Measurements from ENCODE around the gene WNT6. TPM values are rescaled to one million over a fixed set of nuclear protein-coding genes. Genes with fewer than 3 reads are reported as not detected.
"Not testable (repeated sequence)": the region's sequence is repeated elsewhere in the genome, so short reads cannot be mapped to it uniquely, and the experiment has no call there.

Gene WNT6
- total and polyA plus RNA-seq, 5 donors from 2014 or later, result not detected

DNA sequence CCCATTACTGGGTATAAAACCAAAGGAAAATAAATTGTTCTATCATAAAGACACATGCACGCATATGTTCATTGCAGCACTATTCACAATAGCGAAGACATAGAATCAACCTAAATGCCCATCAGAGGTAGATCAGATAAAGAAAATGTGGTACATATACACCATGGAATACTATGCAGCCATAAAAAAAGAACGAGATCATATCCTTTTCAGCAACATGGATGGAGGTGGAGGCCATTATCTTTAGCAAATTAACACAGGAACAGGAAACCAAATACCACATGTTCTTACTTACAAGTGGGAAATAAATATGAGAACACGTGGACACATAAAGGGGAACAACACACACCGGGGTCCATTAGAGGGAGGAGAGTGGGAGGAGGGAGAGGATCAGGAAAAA lies 15.3 kb upstream of the WNT6 start:
- not testable (repeated sequence) for H3K27me3 ChIP-seq (ENCODE audit: control insufficient read depth, insufficient read depth, low read length); H3K27ac ChIP-seq (ENCODE audit: insufficient read depth, low read length, poor library complexity, severe bottlenecking); ATAC-seq (ENCODE audit: low read depth in 2 of 2); H3K27ac Mint-ChIP-seq; DNase-seq; H3K4me3 ChIP-seq (ENCODE audit: low read depth, low read length); H3K4me1 ChIP-seq (ENCODE audit: control insufficient read depth, insufficient read depth, low read length, poor library complexity, severe bottlenecking); H3K9me3 ChIP-seq (ENCODE audit: control insufficient read depth in 2 of 2, low read length in 2 of 2); H3K36me3 ChIP-seq (ENCODE audit: control insufficient read depth, insufficient read depth, low read length); H3K4me1 Mint-ChIP-seq; H3K9me3 Mint-ChIP-seq; H3K4me3 Mint-ChIP-seq; H3K36me3 Mint-ChIP-seq
- H3K27me3 Mint-ChIP-seq, result peaks cover 50% of the 10 kb centered on the region

- ATAC-seq (ENCODE audit: low read depth in 2 of 2); H3K4me3 Mint-ChIP-seq; H3K4me1 Mint-ChIP-seq; H3K9me3 ChIP-seq (ENCODE audit: control insufficient read depth in 2 of 2, low read length in 2 of 2); DNase-seq; H3K4me3 ChIP-seq (ENCODE audit: low read depth, low read length); H3K27ac Mint-ChIP-seq; H3K4me1 ChIP-seq (ENCODE audit: control insufficient read depth, insufficient read depth, low read length, poor library complexity, severe bottlenecking); H3K36me3 Mint-ChIP-seq; H3K27me3 ChIP-seq (ENCODE audit: control insufficient read depth, insufficient read depth, low read length); H3K36me3 ChIP-seq (ENCODE audit: control insufficient read depth, insufficient read depth, low read length); H3K9me3 Mint-ChIP-seq; H3K27ac ChIP-seq (ENCODE audit: insufficient read depth, low read length, poor library complexity, severe bottlenecking): not testable (repeated sequence)
- peaks cover 40% of the 10 kb centered on the region for H3K27me3 Mint-ChIP-seq
Measured at GRCh38 chr2:218846963-218847362, 12.6 kb upstream of the WNT6 start.

- H3K27me3 Mint-ChIP-seq, result peaks cover 41% of the 10 kb centered on the region
- H3K4me3 Mint-ChIP-seq, result no peak overlapping the region
- no peak overlapping the region for H3K4me3 ChIP-seq (ENCODE audit: low read depth, low read length)
- H3K36me3 Mint-ChIP-seq, result no peaks in the 10 kb centered on the region
- DNase-seq (no peak), ATAC-seq (ENCODE audit: low read depth in 2 of 2) (no peak)
- no peaks in the 10 kb centered on the region for H3K36me3 ChIP-seq (ENCODE audit: control insufficient read depth, insufficient read depth, low read length)
- H3K9me3 Mint-ChIP-seq, result no peaks in the 10 kb centered on the region
- H3K9me3 ChIP-seq (ENCODE audit: control insufficient read depth in 2 of 2, low read length in 2 of 2), result no peaks in the 10 kb centered on the region
- H3K4me1 Mint-ChIP-seq, result peaks cover 0 to 5% (median 2%) of the 10 kb centered on the region in 4 donors
- no peak overlapping the region for H3K27ac Mint-ChIP-seq
- no peak overlapping the region for H3K27ac ChIP-seq (ENCODE audit: insufficient read depth, low read length, poor library complexity, severe bottlenecking)
- H3K4me1 ChIP-seq (ENCODE audit: control insufficient read depth, insufficient read depth, low read length, poor library complexity, severe bottlenecking), result no peaks in the 10 kb centered on the region
- H3K27me3 ChIP-seq (ENCODE audit: control insufficient read depth, insufficient read depth, low read length), result peaks cover 11% of the 10 kb centered on the region
Measured at GRCh38 chr2:218849721-218850120, 9.9 kb upstream of the WNT6 start.

DNA sequence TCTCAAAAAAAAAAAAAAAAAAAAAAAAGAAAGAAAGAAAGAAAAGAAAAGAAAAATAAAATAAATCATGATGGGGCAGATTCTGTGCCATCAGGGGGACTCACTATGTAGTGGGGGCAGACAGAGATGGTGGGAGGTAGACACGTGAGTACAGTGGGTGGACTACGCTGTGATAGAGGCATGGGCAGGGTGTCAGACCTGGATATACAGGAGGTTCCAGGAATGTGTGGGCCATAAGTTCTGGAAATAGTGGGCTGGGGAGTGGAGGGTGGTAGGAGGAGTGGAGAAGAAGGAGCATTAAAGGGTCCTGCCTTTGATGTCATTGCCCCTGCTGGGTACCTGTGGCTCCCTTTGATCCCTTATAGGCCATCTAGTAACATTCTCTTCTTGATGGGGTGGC lies 8.8 kb upstream of the WNT6 start:
- no peaks in the 10 kb centered on the region for H3K4me1 ChIP-seq (ENCODE audit: control insufficient read depth, insufficient read depth, low read length, poor library complexity, severe bottlenecking)
- Mint-ChIP-seq H3K27me3 (peaks cover 52% of the 10 kb centered on the region), H3K4me3 (no peak overlapping the region), H3K9me3 (peaks cover 0 to 2% (median 0%) of the 10 kb centered on the region in 7 donors), H3K36me3 (no peaks in the 10 kb centered on the region), H3K4me1 (peaks cover 0 to 5% (median 2%) of the 10 kb centered on the region in 4 donors), H3K27ac (peak overlapping the region in 1 of 3 donors; percentile 38)
- no peak overlapping the region for H3K4me3 ChIP-seq (ENCODE audit: low read depth, low read length)
- peaks cover 15% of the 10 kb centered on the region for H3K27me3 ChIP-seq (ENCODE audit: control insufficient read depth, insufficient read depth, low read length)
- DNase-seq (no peak), ATAC-seq (ENCODE audit: low read depth in 2 of 2) (no peak)
- H3K9me3 ChIP-seq (ENCODE audit: control insufficient read depth in 2 of 2, low read length in 2 of 2), result no peaks in the 10 kb centered on the region
- no peak overlapping the region for H3K27ac ChIP-seq (ENCODE audit: insufficient read depth, low read length, poor library complexity, severe bottlenecking)
- H3K36me3 ChIP-seq (ENCODE audit: control insufficient read depth, insufficient read depth, low read length), result no peaks in the 10 kb centered on the region

- no peak for ATAC-seq (ENCODE audit: low read depth in 2 of 2)
- H3K27me3 Mint-ChIP-seq, result peaks cover 57% of the 10 kb centered on the region
- no peak overlapping the region for H3K27ac ChIP-seq (ENCODE audit: insufficient read depth, low read length, poor library complexity, severe bottlenecking)
- H3K4me1 ChIP-seq (ENCODE audit: control insufficient read depth, insufficient read depth, low read length, poor library complexity, severe bottlenecking), result no peaks in the 10 kb centered on the region
- no peaks in the 10 kb centered on the region for H3K9me3 ChIP-seq (ENCODE audit: control insufficient read depth in 2 of 2, low read length in 2 of 2)
- H3K27me3 ChIP-seq (ENCODE audit: control insufficient read depth, insufficient read depth, low read length), result peaks cover 15% of the 10 kb centered on the region
- H3K4me3 ChIP-seq (ENCODE audit: low read depth, low read length), result no peak overlapping the region
- peaks cover 0 to 2% (median 0%) of the 10 kb centered on the region in 7 donors for H3K9me3 Mint-ChIP-seq
- peaks cover 0 to 6% (median 3%) of the 10 kb centered on the region in 4 donors for H3K4me1 Mint-ChIP-seq
- H3K27ac Mint-ChIP-seq, result no peak overlapping the region
- no peak overlapping the region for H3K4me3 Mint-ChIP-seq
- no peak for DNase-seq
- H3K36me3 ChIP-seq (ENCODE audit: control insufficient read depth, insufficient read depth, low read length), result no peaks in the 10 kb centered on the region
- no peaks in the 10 kb centered on the region for H3K36me3 Mint-ChIP-seq
Measured at GRCh38 chr2:218851286-218851685, 8.3 kb upstream of the WNT6 start.

DNA sequence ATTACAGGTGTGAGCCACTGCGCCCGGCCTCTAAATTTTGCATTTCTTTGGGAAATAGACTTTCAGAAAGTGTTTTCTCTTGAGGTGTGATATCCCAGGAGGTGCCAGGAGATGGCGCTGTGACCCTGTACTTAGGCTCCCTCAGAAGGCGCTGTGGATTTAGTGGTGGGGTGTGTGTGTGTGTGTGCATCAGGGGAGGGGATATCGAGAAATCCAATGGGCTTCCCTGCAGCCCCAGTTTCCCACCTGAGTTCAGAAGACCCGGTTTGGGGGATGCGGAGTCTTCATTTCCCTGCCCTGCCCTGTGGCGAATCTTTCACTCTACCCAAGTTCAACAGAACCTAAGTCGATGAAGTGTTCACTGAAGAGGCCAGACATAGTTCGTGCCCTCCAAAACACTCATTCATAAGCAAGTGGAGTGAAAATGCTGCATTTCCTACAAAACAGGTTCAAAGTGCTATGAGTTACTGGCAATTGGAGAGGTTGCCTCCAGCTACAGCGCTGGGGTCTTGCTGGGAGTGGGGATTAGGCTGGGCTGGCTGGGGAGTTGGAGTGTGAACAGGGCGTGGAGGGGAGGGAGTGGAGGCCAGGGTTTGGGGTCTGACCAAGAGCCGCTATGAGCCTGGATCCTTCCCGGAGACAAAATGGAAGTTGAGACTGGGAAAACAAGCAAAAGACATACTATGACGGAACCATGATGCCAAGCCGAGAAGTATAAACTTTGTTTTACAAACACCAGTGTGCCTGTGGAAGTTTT lies 6.5 kb upstream of the WNT6 start:
- ATAC-seq (ENCODE audit: low read depth in 2 of 2) (peak; percentile 61 to 72), DNase-seq (peak; percentile 54 to 64 (median 63))
- Histone ChIP-seq H3K9me3 (ENCODE audit: control insufficient read depth in 2 of 2, low read length in 2 of 2) (no peaks in the 10 kb centered on the region), H3K27me3 (ENCODE audit: control insufficient read depth, insufficient read depth, low read length) (peaks cover 20% of the 10 kb centered on the region), H3K4me1 (ENCODE audit: control insufficient read depth, insufficient read depth, low read length, poor library complexity, severe bottlenecking) (no peaks in the 10 kb centered on the region), H3K27ac (ENCODE audit: insufficient read depth, low read length, poor library complexity, severe bottlenecking) (no peak overlapping the region), H3K4me3 (ENCODE audit: low read depth, low read length) (no peak overlapping the region), H3K36me3 (ENCODE audit: control insufficient read depth, insufficient read depth, low read length) (no peaks in the 10 kb centered on the region)
- Mint-ChIP-seq H3K36me3 (no peaks in the 10 kb centered on the region), H3K4me1 (peaks cover 0 to 9% (median 1%) of the 10 kb centered on the region in 4 donors), H3K9me3 (peaks cover 0 to 3% (median 0%) of the 10 kb centered on the region in 7 donors), H3K4me3 (no peak overlapping the region), H3K27me3 (peaks cover 68% of the 10 kb centered on the region), H3K27ac (no peak overlapping the region)

GRCh38 chr2:218853766-218854165 lies 5.8 kb upstream of the WNT6 start:
- H3K4me3 Mint-ChIP-seq, result no peak overlapping the region
- Histone ChIP-seq H3K4me1 (ENCODE audit: control insufficient read depth, insufficient read depth, low read length, poor library complexity, severe bottlenecking) (no peaks in the 10 kb centered on the region), H3K9me3 (ENCODE audit: control insufficient read depth in 2 of 2, low read length in 2 of 2) (no peaks in the 10 kb centered on the region), H3K36me3 (ENCODE audit: control insufficient read depth, insufficient read depth, low read length) (no peaks in the 10 kb centered on the region), H3K27ac (ENCODE audit: insufficient read depth, low read length, poor library complexity, severe bottlenecking) (no peak overlapping the region), H3K27me3 (ENCODE audit: control insufficient read depth, insufficient read depth, low read length) (peaks cover 24% of the 10 kb centered on the region), H3K4me3 (ENCODE audit: low read depth, low read length) (no peak overlapping the region)
- H3K27me3 Mint-ChIP-seq, result peaks cover 68% of the 10 kb centered on the region
- peaks cover 0 to 3% (median 0%) of the 10 kb centered on the region in 7 donors for H3K9me3 Mint-ChIP-seq
- H3K27ac Mint-ChIP-seq, result no peak overlapping the region
- no peaks in the 10 kb centered on the region for H3K36me3 Mint-ChIP-seq
- DNase-seq (no peak), ATAC-seq (ENCODE audit: low read depth in 2 of 2) (no peak)
- H3K4me1 Mint-ChIP-seq, result peaks cover 0 to 14% (median 1%) of the 10 kb centered on the region in 4 donors

- peaks cover 0 to 20% (median 2%) of the 10 kb centered on the region in 4 donors for H3K4me1 Mint-ChIP-seq
- Histone ChIP-seq H3K27ac (ENCODE audit: insufficient read depth, low read length, poor library complexity, severe bottlenecking) (no peak overlapping the region), H3K9me3 (ENCODE audit: control insufficient read depth in 2 of 2, low read length in 2 of 2) (no peaks in the 10 kb centered on the region), H3K4me1 (ENCODE audit: control insufficient read depth, insufficient read depth, low read length, poor library complexity, severe bottlenecking) (peaks cover 9% of the 10 kb centered on the region), H3K27me3 (ENCODE audit: control insufficient read depth, insufficient read depth, low read length) (peaks cover 24% of the 10 kb centered on the region), H3K4me3 (ENCODE audit: low read depth, low read length) (no peak overlapping the region), H3K36me3 (ENCODE audit: control insufficient read depth, insufficient read depth, low read length) (no peaks in the 10 kb centered on the region)
- ATAC-seq (ENCODE audit: low read depth in 2 of 2) (no peak), DNase-seq (no peak)
- no peaks in the 10 kb centered on the region for H3K36me3 Mint-ChIP-seq
- H3K27ac Mint-ChIP-seq, result no peak overlapping the region
- H3K27me3 Mint-ChIP-seq, result peaks cover 69% of the 10 kb centered on the region
- H3K9me3 Mint-ChIP-seq, result peaks cover 0 to 6% (median 0%) of the 10 kb centered on the region in 7 donors
- H3K4me3 Mint-ChIP-seq, result no peak overlapping the region
Measured at GRCh38 chr2:218854860-218855259, 4.7 kb upstream of the WNT6 start.

Measured in CD4-positive, CD25-positive, alpha-beta regulatory T cell (primary cell).